Type B pancreatic cell (in vitro differentiated cells): Measurements from ENCODE around the gene FOSL1. TPM values are rescaled to one million over a fixed set of nuclear protein-coding genes. Genes with fewer than 3 reads are reported as not detected.

Experiments
- DNase-seq: peaks from one replicate; pipeline ENCODE4 v3.0.0; 2021; ENCODE audit warnings: mixed read lengths; ENCODE audit not compliant: unreplicated experiment; ENCODE audit errors: extremely low spot score
- H3K27ac Mint-ChIP-seq: 2 replicates; pipeline ENCODE4 v1.8.0; 2021; ENCODE audit warnings: mild to moderate bottlenecking, mixed read lengths
- H3K27me3 Mint-ChIP-seq: 2 replicates; pipeline ENCODE4 v1.8.0; 2021; ENCODE audit warnings: mixed read lengths
- H3K36me3 Mint-ChIP-seq: 2 replicates; pipeline ENCODE4 v1.8.0; 2021; ENCODE audit warnings: mixed read lengths
- H3K4me1 Mint-ChIP-seq: one replicate; pipeline ENCODE4 v1.8.0; 2021; ENCODE audit warnings: mixed read lengths; ENCODE audit not compliant: unreplicated experiment
- H3K4me3 Mint-ChIP-seq: 2 replicates; pipeline ENCODE4 v1.8.0; 2021; ENCODE audit warnings: mild to moderate bottlenecking, mixed read lengths
- H3K9me3 Mint-ChIP-seq: 2 replicates; pipeline ENCODE4 v1.8.0; 2021; ENCODE audit warnings: mixed read lengths
- CTCF ChIP-seq: fragments of 200-600 bp; sonication (generic); conservative IDR thresholded peaks from 2 replicates; pipeline ENCODE4 v1.5.0; 2021; ENCODE audit warnings: antibody characterized with exemption, mild to moderate bottlenecking
- total RNA-seq: library from RNA; stranded (reverse); gene quantifications from 2 replicates; pipeline ENCODE4 v1.2.1, GENCODE V29; 2021; ENCODE audit warnings: low replicate concordance

The FOSL1 gene
- total RNA-seq, 1 donor from 2014 or later = 2.1 TPM

- H3K27me3 Mint-ChIP-seq = peaks cover 6% of the 10 kb centered on the region
- peaks cover 38% of the 10 kb centered on the region for H3K36me3 Mint-ChIP-seq
- peak overlapping the region; percentile 86 for H3K27ac Mint-ChIP-seq
- H3K9me3 Mint-ChIP-seq = no peaks in the 10 kb centered on the region
- no peak overlapping the region for H3K4me3 Mint-ChIP-seq
- TF ChIP-seq CTCF = no peak
- peaks cover 20% of the 10 kb centered on the region for H3K4me1 Mint-ChIP-seq
- no peak for DNase-seq
These were observed 47.5 kb downstream of the FOSL1 start for GRCh38 chr11:65852508-65853245.

- TF ChIP-seq CTCF = no peak
- H3K4me1 Mint-ChIP-seq = peaks cover 20% of the 10 kb centered on the region
- H3K4me3 Mint-ChIP-seq = peak overlapping the region; percentile 47
- peaks cover 6% of the 10 kb centered on the region for H3K27me3 Mint-ChIP-seq
- H3K36me3 Mint-ChIP-seq = peaks cover 38% of the 10 kb centered on the region
- no peaks in the 10 kb centered on the region for H3K9me3 Mint-ChIP-seq
- peak overlapping the region; percentile 60 for H3K27ac Mint-ChIP-seq
- no peak for DNase-seq
These were observed 48.2 kb downstream of the FOSL1 start for GRCh38 chr11:65851811-65852507.

GRCh38 chr11:65851083-65851579 lies 49.1 kb downstream of the FOSL1 start:
- H3K27ac Mint-ChIP-seq = peak overlapping the region; percentile 60
- no peak for DNase-seq

GRCh38 chr11:65850217-65851082 lies 49.7 kb downstream of the FOSL1 start:
- no peaks in the 10 kb centered on the region for H3K9me3 Mint-ChIP-seq
- no peak overlapping the region for H3K4me3 Mint-ChIP-seq
- peaks cover 27% of the 10 kb centered on the region for H3K36me3 Mint-ChIP-seq
- DNase-seq = no peak
- H3K4me1 Mint-ChIP-seq = peaks cover 10% of the 10 kb centered on the region
- H3K27me3 Mint-ChIP-seq = peaks cover 6% of the 10 kb centered on the region
- peak overlapping the region; percentile 61 for H3K27ac Mint-ChIP-seq
- TF ChIP-seq CTCF = no peak

More at GRCh38 chr11:65851083-65851579, 49.1 kb downstream of the FOSL1 start:
- Mint-ChIP-seq H3K4me3 (peak overlapping the region; percentile 47), H3K4me1 (peaks cover 12% of the 10 kb centered on the region), H3K36me3 (peaks cover 30% of the 10 kb centered on the region), H3K27me3 (peaks cover 6% of the 10 kb centered on the region), H3K9me3 (no peaks in the 10 kb centered on the region)
- peak; percentile 71 for TF ChIP-seq CTCF

GRCh38 chr11:65849771-65850216 lies 50.4 kb downstream of the FOSL1 start:
- Mint-ChIP-seq H3K4me3 (no peak overlapping the region), H3K27ac (peak overlapping the region; percentile 61), H3K4me1 (peaks cover 9% of the 10 kb centered on the region), H3K27me3 (peaks cover 6% of the 10 kb centered on the region), H3K36me3 (peaks cover 26% of the 10 kb centered on the region), H3K9me3 (no peaks in the 10 kb centered on the region)
- TF ChIP-seq CTCF = no peak
- no peak for DNase-seq
